MM.1S (cell line): ENCODE results near the gene PHLDA1.
"Not testable (repeated sequence)": the region's sequence is repeated elsewhere in the genome, so short reads cannot be mapped to it uniquely, and the experiment has no call there.

Experiments
- DNase-seq: peaks from one replicate; pipeline ENCODE4 v3.0.0-alpha.2; 2015
- H2AFZ ChIP-seq: fragments of 300-600 bp; sonication (generic); 2 replicates; pipeline ENCODE4 v1.6.0; 2016; ENCODE audit warnings: antibody characterized with exemption, low read length
- H3F3A ChIP-seq: fragments of 300-600 bp; sonication (generic); 2 replicates; pipeline ENCODE4 v1.6.1; 2016; ENCODE audit warnings: mild to moderate bottlenecking, antibody characterized with exemption, low read length, moderate library complexity, mixed read lengths; ENCODE audit not compliant: insufficient read depth
- H3K27ac ChIP-seq: fragments of 300-600 bp; sonication (generic); 2 replicates; pipeline ENCODE4 v1.5.1; 2016; ENCODE audit warnings: mild to moderate bottlenecking, low read length
- H3K27me3 ChIP-seq: fragments of 300-600 bp; sonication (generic); replicated peaks from 2 replicates; pipeline ENCODE4 v1.6.0; 2016; ENCODE audit warnings: low read length; ENCODE audit not compliant: insufficient read depth
- H3K36me3 ChIP-seq: fragments of 300-600 bp; sonication (generic); replicated peaks from 2 replicates; pipeline ENCODE4 v1.6.1; 2016; ENCODE audit warnings: mild to moderate bottlenecking, low read length, mixed read lengths; ENCODE audit not compliant: insufficient read depth
- H3K4me1 ChIP-seq: fragments of 300-600 bp; sonication (generic); 2 replicates; pipeline ENCODE4 v1.6.1; 2016; ENCODE audit warnings: low read length, mixed read lengths
- H3K4me2 ChIP-seq: fragments of 300-600 bp; sonication (generic); 2 replicates; pipeline ENCODE4 v1.6.0; 2016; ENCODE audit warnings: low read depth, low read length
- H3K4me3 ChIP-seq: fragments of 300-600 bp; sonication (generic); 2 replicates; pipeline ENCODE4 v1.5.1; 2016; ENCODE audit warnings: low read length, mixed read lengths
- H3K79me2 ChIP-seq: fragments of 300-600 bp; sonication (generic); 2 replicates; pipeline ENCODE4 v1.6.1; 2016; ENCODE audit warnings: mixed run types, low read length, mixed read lengths
- H3K9ac ChIP-seq: fragments of 300-600 bp; sonication (generic); 2 replicates; pipeline ENCODE4 v1.6.1; 2016; ENCODE audit warnings: low read length, mixed read lengths
- H3K9me2 ChIP-seq: fragments of 300-600 bp; sonication (generic); replicated peaks from 2 replicates; pipeline ENCODE4 v1.6.1; 2016; ENCODE audit warnings: mild to moderate bottlenecking, low read length, mixed read lengths; ENCODE audit not compliant: insufficient read depth
- H3K9me3 ChIP-seq: fragments of 300-600 bp; sonication (generic); replicated peaks from 2 replicates; pipeline ENCODE4 v1.6.1; 2016; ENCODE audit warnings: mild to moderate bottlenecking, low read length, mixed read lengths; ENCODE audit not compliant: insufficient read depth
- H4K20me1 ChIP-seq: fragments of 300-600 bp; sonication (generic); 2 replicates; pipeline ENCODE4 v1.6.1; 2016; ENCODE audit warnings: mild to moderate bottlenecking, low read length, moderate library complexity, mixed read lengths; ENCODE audit not compliant: insufficient read depth
- EZH2 ChIP-seq: fragments of 300-600 bp; sonication (generic); optimal IDR thresholded peaks from 2 replicates; pipeline ENCODE3; 2017; ENCODE audit warnings: low read depth, mild to moderate bottlenecking, antibody characterized with exemption, low read length, mixed read lengths
- EZH2phosphoT487 ChIP-seq: fragments of 300-600 bp; sonication (generic); IDR thresholded peaks from 2 replicates; pipeline ENCODE4 v1.6.1; 2018; ENCODE audit warnings: antibody characterized with exemption, low read length
- TF ChIP-seq, protein P1 (sequence below): fragments of 300-600 bp; sonication (generic); IDR thresholded peaks from 2 replicates; pipeline ENCODE4 v1.5.1; 2016; ENCODE audit warnings: antibody characterized with exemption, low read length, mixed read lengths

The PHLDA1 gene

DNA sequence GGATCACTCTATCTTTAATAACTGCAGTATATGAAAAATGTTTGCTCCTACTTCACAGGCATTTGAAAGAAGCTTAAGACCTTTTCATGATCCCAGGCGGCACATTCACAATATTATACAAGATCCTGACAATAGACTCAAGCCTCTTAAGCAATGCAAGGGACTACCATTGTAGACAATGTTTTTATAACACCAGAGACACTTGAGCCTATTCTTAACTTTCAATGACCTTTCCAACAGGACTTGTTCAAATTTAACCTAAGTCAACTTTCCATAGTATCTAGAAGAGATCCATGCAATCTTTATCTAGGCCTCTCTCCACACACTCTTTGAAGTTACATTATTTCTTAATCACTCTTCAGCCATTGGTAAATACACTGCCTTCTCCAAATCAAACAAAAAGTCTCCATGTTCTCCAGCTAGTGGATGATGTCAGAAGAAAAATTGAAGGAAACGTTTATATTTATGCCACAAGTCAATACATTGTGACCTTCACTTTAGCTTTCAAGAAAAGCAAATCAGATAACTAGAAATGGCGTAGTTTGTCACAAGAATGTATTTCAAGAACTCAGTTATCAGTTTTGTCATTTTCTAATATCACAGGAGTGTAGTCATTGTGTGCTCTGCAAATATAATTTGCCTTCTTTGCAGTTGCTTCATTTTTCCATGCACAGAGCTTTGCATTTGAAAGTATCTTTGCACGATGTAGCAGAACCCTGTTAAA is 41.2 kb downstream of the PHLDA1 start:
- Histone ChIP-seq H3K27ac (no peak overlapping the region), H3K9me2 (no peaks in the 10 kb centered on the region), H3K36me3 (no peaks in the 10 kb centered on the region), H3K9ac (no peak overlapping the region), H3K4me2 (no peak overlapping the region), H3K4me3 (no peak overlapping the region), H2AFZ (no peak overlapping the region), H3K4me1 (peaks cover 8% of the 10 kb centered on the region; the same call in 1 of the 2 replicates), H4K20me1 (no peaks in the 10 kb centered on the region), H3K27me3 (no peaks in the 10 kb centered on the region), H3K9me3 (no peaks in the 10 kb centered on the region), H3K79me2 (no peaks in the 10 kb centered on the region), H3F3A (no peaks in the 10 kb centered on the region)
- TF ChIP-seq EZH2, result no peak
- no peak for TF ChIP-seq EZH2phosphoT487
- TF ChIP-seq, protein P1, sequence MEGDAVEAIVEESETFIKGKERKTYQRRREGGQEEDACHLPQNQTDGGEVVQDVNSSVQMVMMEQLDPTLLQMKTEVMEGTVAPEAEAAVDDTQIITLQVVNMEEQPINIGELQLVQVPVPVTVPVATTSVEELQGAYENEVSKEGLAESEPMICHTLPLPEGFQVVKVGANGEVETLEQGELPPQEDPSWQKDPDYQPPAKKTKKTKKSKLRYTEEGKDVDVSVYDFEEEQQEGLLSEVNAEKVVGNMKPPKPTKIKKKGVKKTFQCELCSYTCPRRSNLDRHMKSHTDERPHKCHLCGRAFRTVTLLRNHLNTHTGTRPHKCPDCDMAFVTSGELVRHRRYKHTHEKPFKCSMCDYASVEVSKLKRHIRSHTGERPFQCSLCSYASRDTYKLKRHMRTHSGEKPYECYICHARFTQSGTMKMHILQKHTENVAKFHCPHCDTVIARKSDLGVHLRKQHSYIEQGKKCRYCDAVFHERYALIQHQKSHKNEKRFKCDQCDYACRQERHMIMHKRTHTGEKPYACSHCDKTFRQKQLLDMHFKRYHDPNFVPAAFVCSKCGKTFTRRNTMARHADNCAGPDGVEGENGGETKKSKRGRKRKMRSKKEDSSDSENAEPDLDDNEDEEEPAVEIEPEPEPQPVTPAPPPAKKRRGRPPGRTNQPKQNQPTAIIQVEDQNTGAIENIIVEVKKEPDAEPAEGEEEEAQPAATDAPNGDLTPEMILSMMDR, result no peak
- no peak for DNase-seq

DNA sequence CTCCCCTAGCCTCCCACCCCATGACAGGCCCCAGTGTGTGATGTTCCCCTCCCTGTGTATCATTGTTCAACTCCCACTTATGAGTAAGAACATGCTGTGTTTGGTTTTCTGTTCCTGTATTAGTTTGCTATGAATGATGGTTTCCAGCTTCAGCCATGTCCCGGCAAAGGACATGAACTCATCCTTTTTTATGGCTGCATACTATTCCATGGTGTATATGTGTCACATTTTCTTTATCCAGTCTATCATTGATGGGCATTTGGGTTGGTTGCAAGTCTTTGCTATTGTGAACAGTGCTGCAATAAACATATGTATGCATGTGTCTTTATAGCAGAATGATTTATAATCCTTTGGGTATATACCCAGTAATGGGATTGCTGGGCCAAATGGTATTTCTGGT is 43.9 kb downstream of the PHLDA1 start:
- not testable (repeated sequence) for H4K20me1 ChIP-seq, H3K27me3 ChIP-seq, DNase-seq, H3K9me3 ChIP-seq, H3K9ac ChIP-seq, H3K4me3 ChIP-seq, H3F3A ChIP-seq, H3K4me2 ChIP-seq, H3K36me3 ChIP-seq, H3K9me2 ChIP-seq, H3K79me2 ChIP-seq, H2AFZ ChIP-seq, H3K4me1 ChIP-seq, H3K27ac ChIP-seq

DNA sequence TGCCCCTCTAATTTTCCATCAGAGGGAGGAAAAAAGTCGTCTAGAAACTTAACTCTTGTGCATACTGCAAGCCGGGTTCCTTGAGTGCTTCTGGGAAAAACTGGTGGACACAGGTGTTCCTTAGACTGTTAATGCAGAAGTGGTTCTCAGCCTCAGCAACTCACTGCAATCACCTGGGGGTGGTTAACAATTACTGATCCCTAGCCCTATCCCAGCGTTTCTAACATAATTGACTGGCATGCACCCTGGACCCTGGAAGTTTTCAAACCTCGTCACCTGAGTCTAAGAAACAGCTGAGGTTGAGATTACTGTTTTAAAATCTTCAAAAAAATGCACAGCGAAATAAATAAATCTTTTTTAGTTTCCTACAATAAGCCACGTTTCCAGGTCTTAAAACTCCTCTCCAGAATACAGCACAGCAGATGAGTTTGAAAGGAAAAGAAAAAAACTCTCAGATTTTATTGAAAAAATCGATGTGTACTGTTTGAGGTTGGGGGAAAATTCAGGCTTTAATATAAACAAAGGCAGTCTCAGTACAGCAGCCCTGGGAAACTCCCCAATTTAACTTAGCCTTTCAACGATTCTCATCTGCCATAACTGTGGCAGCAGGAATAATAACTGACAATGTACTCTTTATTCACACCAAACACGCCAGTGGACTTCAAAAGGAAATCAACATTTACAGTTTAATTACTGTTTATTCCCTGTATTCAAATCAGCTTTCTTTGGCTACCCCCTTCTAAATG is 45.4 kb downstream of the PHLDA1 start:
- no peak for DNase-seq
- H3K27me3 ChIP-seq, result no peaks in the 10 kb centered on the region
- H3K4me1 ChIP-seq, result peaks cover 10% of the 10 kb centered on the region; the same call in 1 of the 2 replicates

More for the DNA sequence above, 45.4 kb downstream of the PHLDA1 start:
- no peaks in the 10 kb centered on the region for H3F3A ChIP-seq
- no peak overlapping the region for H3K4me2 ChIP-seq
- no peaks in the 10 kb centered on the region for H4K20me1 ChIP-seq
- no peaks in the 10 kb centered on the region for H3K9me3 ChIP-seq
- H3K79me2 ChIP-seq, result no peaks in the 10 kb centered on the region
- H3K9me2 ChIP-seq, result no peaks in the 10 kb centered on the region
- H2AFZ ChIP-seq, result no peak overlapping the region
- H3K27ac ChIP-seq, result no peak overlapping the region
- H3K9ac ChIP-seq, result no peak overlapping the region
- H3K4me3 ChIP-seq, result no peak overlapping the region
- no peaks in the 10 kb centered on the region for H3K36me3 ChIP-seq
- TF ChIP-seq, protein P1, result no peak
- TF ChIP-seq EZH2 (no peak), EZH2phosphoT487 (no peak)
